ENCODE measurements around the gene FARP1.

DNA sequence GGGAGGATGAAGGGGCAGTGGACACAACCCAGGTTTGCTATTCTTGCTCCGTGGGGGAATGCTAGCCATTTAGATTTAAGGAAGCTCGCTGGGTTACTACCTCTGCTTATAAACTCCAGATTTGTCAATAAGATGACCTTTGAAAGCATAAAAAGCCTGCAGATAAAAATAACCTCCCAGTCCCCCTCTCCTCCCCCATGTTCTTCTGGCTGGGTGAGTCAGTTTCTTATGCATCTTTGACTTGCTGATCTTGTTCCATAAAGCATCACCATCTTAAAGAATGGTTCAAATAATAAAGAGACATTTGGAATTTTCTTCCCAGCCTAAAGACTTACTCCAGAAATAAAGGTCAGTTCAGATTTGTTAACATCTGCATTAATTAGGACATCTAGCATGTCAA lies 152.5 kb downstream of the FARP1 start:
- TF ChIP-seq, protein P1, sequence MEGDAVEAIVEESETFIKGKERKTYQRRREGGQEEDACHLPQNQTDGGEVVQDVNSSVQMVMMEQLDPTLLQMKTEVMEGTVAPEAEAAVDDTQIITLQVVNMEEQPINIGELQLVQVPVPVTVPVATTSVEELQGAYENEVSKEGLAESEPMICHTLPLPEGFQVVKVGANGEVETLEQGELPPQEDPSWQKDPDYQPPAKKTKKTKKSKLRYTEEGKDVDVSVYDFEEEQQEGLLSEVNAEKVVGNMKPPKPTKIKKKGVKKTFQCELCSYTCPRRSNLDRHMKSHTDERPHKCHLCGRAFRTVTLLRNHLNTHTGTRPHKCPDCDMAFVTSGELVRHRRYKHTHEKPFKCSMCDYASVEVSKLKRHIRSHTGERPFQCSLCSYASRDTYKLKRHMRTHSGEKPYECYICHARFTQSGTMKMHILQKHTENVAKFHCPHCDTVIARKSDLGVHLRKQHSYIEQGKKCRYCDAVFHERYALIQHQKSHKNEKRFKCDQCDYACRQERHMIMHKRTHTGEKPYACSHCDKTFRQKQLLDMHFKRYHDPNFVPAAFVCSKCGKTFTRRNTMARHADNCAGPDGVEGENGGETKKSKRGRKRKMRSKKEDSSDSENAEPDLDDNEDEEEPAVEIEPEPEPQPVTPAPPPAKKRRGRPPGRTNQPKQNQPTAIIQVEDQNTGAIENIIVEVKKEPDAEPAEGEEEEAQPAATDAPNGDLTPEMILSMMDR (IDR thresholded peaks at IDR 0.05; ENCODE audit: insufficient read depth, low read length, poor library complexity, severe bottlenecking) = no peak
- no peak for TF ChIP-seq EZH2phosphoT487 (conservative IDR thresholded peaks at IDR 0.05; ENCODE audit: low read length)

Measured in SU-DHL-6 (cell line).